Loucy (cell line): ENCODE results near the gene AMTN.
"Not testable (repeated sequence)": the region's sequence is repeated elsewhere in the genome, so short reads cannot be mapped to it uniquely, and the experiment has no call there.

ENCODE experiments used
- H2AFZ ChIP-seq: fragments of 200-600 bp; sonication (generic); 2 replicates; pipeline ENCODE4 v1.6.0; 2016; ENCODE audit warnings: antibody characterized with exemption, mild to moderate bottlenecking, low read length, moderate library complexity
- H3F3A ChIP-seq: fragments of 200-600 bp; 2 replicates; pipeline ENCODE4 v1.6.0; 2016; ENCODE audit warnings: antibody characterized with exemption, low read depth, mild to moderate bottlenecking
- H3K27me3 ChIP-seq: fragments of 200-600 bp; sonication (generic); 2 replicates; pipeline ENCODE4 v1.6.1; 2014; ENCODE audit warnings: low read length, mild to moderate bottlenecking; ENCODE audit not compliant: insufficient read depth, poor library complexity, severe bottlenecking
- H3K36me3 ChIP-seq: fragments of 200-600 bp; sonication (generic); 2 replicates; pipeline ENCODE4 v1.6.1; 2016; ENCODE audit warnings: low read length; ENCODE audit not compliant: insufficient read depth
- H3K4me1 ChIP-seq: fragments of 200-600 bp; sonication (generic); 2 replicates; pipeline ENCODE4 v1.5.1; 2014; ENCODE audit warnings: low read length, mild to moderate bottlenecking; ENCODE audit not compliant: insufficient read depth, poor library complexity, severe bottlenecking
- H3K4me2 ChIP-seq: fragments of 200-600 bp; sonication (generic); 2 replicates; pipeline ENCODE4 v1.6.0; 2014; ENCODE audit warnings: antibody characterized with exemption, low read length, low read depth, mild to moderate bottlenecking; ENCODE audit not compliant: poor library complexity, severe bottlenecking
- H3K4me3 ChIP-seq: fragments of 200-600 bp; sonication (generic); 2 replicates; pipeline ENCODE4 v1.5.1; 2014; ENCODE audit warnings: low read length, mild to moderate bottlenecking, mixed read lengths; ENCODE audit not compliant: poor library complexity, severe bottlenecking
- H3K79me2 ChIP-seq: fragments of 200-600 bp; sonication (generic); 2 replicates; pipeline ENCODE4 v1.6.1; 2014; ENCODE audit warnings: low read length; ENCODE audit not compliant: insufficient read depth
- H3K9ac ChIP-seq: fragments of 200-600 bp; sonication (generic); 2 replicates; pipeline ENCODE4 v1.6.0; 2014; ENCODE audit warnings: mild to moderate bottlenecking, low read depth, low read length, moderate library complexity; ENCODE audit not compliant: poor library complexity, severe bottlenecking
- H3K9me2 ChIP-seq: fragments of 200-600 bp; sonication (generic); replicated peaks from 2 replicates; pipeline ENCODE4 v1.6.1; 2016; ENCODE audit warnings: low read depth, low read length, mixed read lengths
- H3K9me3 ChIP-seq: fragments of 200-600 bp; sonication (generic); 2 replicates; pipeline ENCODE4 v1.6.1; 2014; ENCODE audit warnings: mild to moderate bottlenecking, antibody characterized with exemption, low read length, low read depth; ENCODE audit not compliant: insufficient read depth
- H4K20me1 ChIP-seq: fragments of 200-600 bp; sonication (generic); 2 replicates; pipeline ENCODE4 v1.6.0; 2014; ENCODE audit warnings: antibody characterized with exemption, low read length, mild to moderate bottlenecking; ENCODE audit not compliant: insufficient read depth, poor library complexity, severe bottlenecking
- CTCF ChIP-seq: fragments of 200-600 bp; sonication (generic); conservative IDR thresholded peaks from 2 replicates; pipeline ENCODE4 v1.5.1; 2014; ENCODE audit warnings: mild to moderate bottlenecking, antibody characterized with exemption, low read length
- EZH2phosphoT487 ChIP-seq: fragments of 200-600 bp; IDR thresholded peaks from 2 replicates; pipeline ENCODE4 v1.6.1; 2018; ENCODE audit warnings: antibody characterized with exemption, mild to moderate bottlenecking, moderate library complexity, borderline replicate concordance

AMTN gene

GRCh38 chr4:70488748-70489147 is 29.6 kb upstream of the AMTN start:
- Histone ChIP-seq H2AFZ (no peak overlapping the region), H3K9ac (no peak overlapping the region), H4K20me1 (no peaks in the 10 kb centered on the region), H3K4me1 (no peaks in the 10 kb centered on the region), H3F3A (no peaks in the 10 kb centered on the region), H3K4me2 (no peak overlapping the region), H3K79me2 (no peaks in the 10 kb centered on the region), H3K27me3 (peaks cover 4% of the 10 kb centered on the region), H3K9me2 (no peaks in the 10 kb centered on the region), H3K36me3 (no peaks in the 10 kb centered on the region), H3K9me3 (no peaks in the 10 kb centered on the region), H3K4me3 (no peak overlapping the region)
- TF ChIP-seq CTCF: no peak
- no peak for TF ChIP-seq EZH2phosphoT487

GRCh38 chr4:70496231-70496630 is 22.1 kb upstream of the AMTN start:
- Histone ChIP-seq H3K36me3 (no peaks in the 10 kb centered on the region), H3K9me3 (no peaks in the 10 kb centered on the region), H3K79me2 (no peaks in the 10 kb centered on the region), H3K4me1 (no peaks in the 10 kb centered on the region), H3K4me2 (no peak overlapping the region), H3K4me3 (no peak overlapping the region), H3K27me3 (no peaks in the 10 kb centered on the region), H4K20me1 (no peaks in the 10 kb centered on the region), H3K9me2 (no peaks in the 10 kb centered on the region), H2AFZ (no peak overlapping the region), H3F3A (no peaks in the 10 kb centered on the region), H3K9ac (no peak overlapping the region)
- TF ChIP-seq EZH2phosphoT487 (no peak), CTCF (no peak)

- not testable (repeated sequence) for H3K36me3 ChIP-seq, H2AFZ ChIP-seq, H3K4me2 ChIP-seq, H3K27me3 ChIP-seq, H3K4me1 ChIP-seq, H3K9ac ChIP-seq, H3K79me2 ChIP-seq, H4K20me1 ChIP-seq, H3F3A ChIP-seq, H3K9me2 ChIP-seq, H3K4me3 ChIP-seq, H3K9me3 ChIP-seq
Measured at GRCh38 chr4:70501838-70502237, 16.5 kb upstream of the AMTN start.

GRCh38 chr4:70504733-70505132 is 13.6 kb upstream of the AMTN start:
- Histone ChIP-seq H2AFZ (0 out of 2 replicates have a peak overlapping the region, but pooled peaks have one; percentile 26), H3K79me2 (no peaks in the 10 kb centered on the region), H3K36me3 (no peaks in the 10 kb centered on the region), H3F3A (no peaks in the 10 kb centered on the region), H3K4me1 (no peaks in the 10 kb centered on the region), H3K4me3 (no peak overlapping the region), H3K4me2 (no peak overlapping the region), H4K20me1 (no peaks in the 10 kb centered on the region), H3K9ac (no peak overlapping the region), H3K9me2 (no peaks in the 10 kb centered on the region), H3K27me3 (no peaks in the 10 kb centered on the region), H3K9me3 (no peaks in the 10 kb centered on the region)
- TF ChIP-seq EZH2phosphoT487 (no peak), CTCF (no peak)
